Gastroesophageal sphincter (tissue), 3 donors: Measurements from ENCODE around the gene INPP4B.

Experiments used
- POLR2A ChIP-seq, 2 donors: fragments of 450-650 bp; IDR thresholded peaks; one replicate each; pipeline ENCODE4 v1.6.1; 2017; ENCODE audit warnings: antibody characterized with exemption in 2 of 2, mild to moderate bottlenecking in 2 of 2, moderate library complexity in 1 of 2
- POLR2AphosphoS5 ChIP-seq: sonication (generic); formaldehyde crosslinking; IDR thresholded peaks from one replicate; pipeline ENCODE4 v1.6.1; 2017; ENCODE audit warnings: antibody characterized with exemption
- TF ChIP-seq, protein P1 (sequence below), 4 experiments: fragments of 200-600 bp in 2 of 4; fragments of 450-650 bp in 2 of 4; sonication (generic) in 1 of 4; IDR thresholded peaks; one replicate each; pipeline ENCODE4 v1.5.1; 2017 to 2019; ENCODE audit warnings: antibody characterized with exemption in 4 of 4, mild to moderate bottlenecking in 2 of 4, moderate library complexity in 2 of 4

DNA sequence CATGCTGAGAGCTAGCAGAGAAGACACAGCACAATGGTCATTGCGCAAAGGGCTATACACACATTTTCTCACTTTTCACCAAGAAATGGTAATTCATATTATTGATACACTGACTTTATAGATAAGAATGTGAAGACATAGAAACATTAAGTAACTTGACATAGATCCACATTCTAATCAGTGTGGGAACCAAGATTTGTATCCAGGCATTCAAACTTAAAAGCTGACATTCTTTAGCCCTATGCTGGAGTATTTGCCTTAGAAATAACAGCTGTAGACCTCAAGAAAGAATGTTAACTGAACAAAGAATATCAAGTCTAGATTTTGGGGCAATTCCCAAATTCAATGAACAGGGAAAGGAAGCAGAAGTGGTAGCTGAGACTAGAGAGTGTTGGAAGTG is 824.9 kb downstream of the INPP4B start:
- no peak for TF ChIP-seq POLR2AphosphoS5
- TF ChIP-seq, protein P1, sequence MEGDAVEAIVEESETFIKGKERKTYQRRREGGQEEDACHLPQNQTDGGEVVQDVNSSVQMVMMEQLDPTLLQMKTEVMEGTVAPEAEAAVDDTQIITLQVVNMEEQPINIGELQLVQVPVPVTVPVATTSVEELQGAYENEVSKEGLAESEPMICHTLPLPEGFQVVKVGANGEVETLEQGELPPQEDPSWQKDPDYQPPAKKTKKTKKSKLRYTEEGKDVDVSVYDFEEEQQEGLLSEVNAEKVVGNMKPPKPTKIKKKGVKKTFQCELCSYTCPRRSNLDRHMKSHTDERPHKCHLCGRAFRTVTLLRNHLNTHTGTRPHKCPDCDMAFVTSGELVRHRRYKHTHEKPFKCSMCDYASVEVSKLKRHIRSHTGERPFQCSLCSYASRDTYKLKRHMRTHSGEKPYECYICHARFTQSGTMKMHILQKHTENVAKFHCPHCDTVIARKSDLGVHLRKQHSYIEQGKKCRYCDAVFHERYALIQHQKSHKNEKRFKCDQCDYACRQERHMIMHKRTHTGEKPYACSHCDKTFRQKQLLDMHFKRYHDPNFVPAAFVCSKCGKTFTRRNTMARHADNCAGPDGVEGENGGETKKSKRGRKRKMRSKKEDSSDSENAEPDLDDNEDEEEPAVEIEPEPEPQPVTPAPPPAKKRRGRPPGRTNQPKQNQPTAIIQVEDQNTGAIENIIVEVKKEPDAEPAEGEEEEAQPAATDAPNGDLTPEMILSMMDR (IDR thresholded peaks at IDR 0.05), result no peak
- TF ChIP-seq POLR2A (IDR thresholded peaks at IDR 0.05), result no peak
